Measurements from ENCODE around the gene ZNF367.

Gene ZNF367

GRCh38 chr9:96436456-96437126 lies 18.4 kb upstream of the ZNF367 start:
- Histone ChIP-seq H3K79me2 (ENCODE audit: low read length) (no peaks in the 10 kb centered on the region), H3K9ac (ENCODE audit: low read length) (no peak overlapping the region), H3K4me3 (ENCODE audit: low read length) (no peak overlapping the region), H3K27ac (ENCODE audit: low read length) (no peak overlapping the region), H3K4me1 (ENCODE audit: low read length) (no peaks in the 10 kb centered on the region), H3K27me3 (ENCODE audit: low read depth, low read length) (no peaks in the 10 kb centered on the region), H3K36me3 (replicated peaks; ENCODE audit: low read depth, low read length) (no peaks in the 10 kb centered on the region), H2AFZ (ENCODE audit: low read depth, low read length) (no peak overlapping the region), H3K9me3 (ENCODE audit: insufficient read depth, low read length) (no peaks in the 10 kb centered on the region), H3K4me2 (ENCODE audit: low read length) (no peak overlapping the region), H4K20me1 (ENCODE audit: insufficient read depth, low read length) (no peaks in the 10 kb centered on the region)
- no peak for TF ChIP-seq CTCF (IDR thresholded peaks at IDR 0.05; ENCODE audit: low read depth, low read length)
- no peak for TF ChIP-seq EZH2phosphoT487 (IDR thresholded peaks at IDR 0.05; ENCODE audit: low read depth)

GRCh38 chr9:96436063-96436455 lies 17.9 kb upstream of the ZNF367 start:
- H3K36me3 ChIP-seq (replicated peaks; ENCODE audit: low read depth, low read length), result no peaks in the 10 kb centered on the region
- no peak overlapping the region for H3K27ac ChIP-seq (ENCODE audit: low read length)
- H3K9ac ChIP-seq (ENCODE audit: low read length), result no peak overlapping the region
- H3K79me2 ChIP-seq (ENCODE audit: low read length), result no peaks in the 10 kb centered on the region
- TF ChIP-seq EZH2phosphoT487 (IDR thresholded peaks at IDR 0.05; ENCODE audit: low read depth) (no peak), CTCF (IDR thresholded peaks at IDR 0.05; ENCODE audit: low read depth, low read length) (no peak)
- no peak overlapping the region for H3K4me3 ChIP-seq (ENCODE audit: low read length)
- no peaks in the 10 kb centered on the region for H3K9me3 ChIP-seq (ENCODE audit: insufficient read depth, low read length)
- H3K4me1 ChIP-seq (ENCODE audit: low read length), result no peaks in the 10 kb centered on the region
- no peaks in the 10 kb centered on the region for H3K27me3 ChIP-seq (ENCODE audit: low read depth, low read length)
- no peak overlapping the region for H2AFZ ChIP-seq (ENCODE audit: low read depth, low read length)
- H3K4me2 ChIP-seq (ENCODE audit: low read length), result no peak overlapping the region
- H4K20me1 ChIP-seq (ENCODE audit: insufficient read depth, low read length), result no peaks in the 10 kb centered on the region

GRCh38 chr9:96435345-96435744 lies 17.2 kb upstream of the ZNF367 start:
- no peak overlapping the region for H2AFZ ChIP-seq (ENCODE audit: low read depth, low read length)
- no peaks in the 10 kb centered on the region for H3K79me2 ChIP-seq (ENCODE audit: low read length)
- no peaks in the 10 kb centered on the region for H3K4me1 ChIP-seq (ENCODE audit: low read length)
- no peak overlapping the region for H3K9ac ChIP-seq (ENCODE audit: low read length)
- H4K20me1 ChIP-seq (ENCODE audit: insufficient read depth, low read length), result no peaks in the 10 kb centered on the region
- H3K4me3 ChIP-seq (ENCODE audit: low read length), result no peak overlapping the region
- no peak for TF ChIP-seq EZH2phosphoT487 (IDR thresholded peaks at IDR 0.05; ENCODE audit: low read depth)
- no peak for TF ChIP-seq CTCF (IDR thresholded peaks at IDR 0.05; ENCODE audit: low read depth, low read length)
- H3K27ac ChIP-seq (ENCODE audit: low read length), result no peak overlapping the region
- no peaks in the 10 kb centered on the region for H3K27me3 ChIP-seq (ENCODE audit: low read depth, low read length)
- no peaks in the 10 kb centered on the region for H3K36me3 ChIP-seq (replicated peaks; ENCODE audit: low read depth, low read length)
- no peaks in the 10 kb centered on the region for H3K9me3 ChIP-seq (ENCODE audit: insufficient read depth, low read length)
- no peak overlapping the region for H3K4me2 ChIP-seq (ENCODE audit: low read length)

- H3K4me2 ChIP-seq (ENCODE audit: low read length), result no peak overlapping the region
- H3K27ac ChIP-seq (ENCODE audit: low read length), result no peak overlapping the region
- no peaks in the 10 kb centered on the region for H3K79me2 ChIP-seq (ENCODE audit: low read length)
- H3K4me3 ChIP-seq (ENCODE audit: low read length), result no peak overlapping the region
- H3K4me1 ChIP-seq (ENCODE audit: low read length), result no peaks in the 10 kb centered on the region; the same call in 1 of the 2 replicates
- no peaks in the 10 kb centered on the region for H3K9me3 ChIP-seq (ENCODE audit: insufficient read depth, low read length)
- H3K27me3 ChIP-seq (ENCODE audit: low read depth, low read length), result no peaks in the 10 kb centered on the region
- H4K20me1 ChIP-seq (ENCODE audit: insufficient read depth, low read length), result no peaks in the 10 kb centered on the region
- no peaks in the 10 kb centered on the region for H3K36me3 ChIP-seq (replicated peaks; ENCODE audit: low read depth, low read length)
- H3K9ac ChIP-seq (ENCODE audit: low read length), result no peak overlapping the region
- no peak overlapping the region for H2AFZ ChIP-seq (ENCODE audit: low read depth, low read length)
- TF ChIP-seq CTCF (IDR thresholded peaks at IDR 0.05; ENCODE audit: low read depth, low read length) (no peak), EZH2phosphoT487 (IDR thresholded peaks at IDR 0.05; ENCODE audit: low read depth) (no peak)
Observed at GRCh38 chr9:96430377-96430776, 12.2 kb upstream of the ZNF367 start.
